GM12875 (cell line): Measurements from ENCODE around the gene CUBN.

Source experiments
- H3K4me3 ChIP-seq: one replicate; pipeline ENCODE4 v1.5.1; 2011; ENCODE audit warnings: low read depth, low read length, control low read depth
- CTCF ChIP-seq: IDR thresholded peaks from 2 replicates; pipeline ENCODE4 v1.5.1; 2011; ENCODE audit warnings: low read depth, mild to moderate bottlenecking, control low read depth, inconsistent platforms, low read length, moderate library complexity, borderline replicate concordance; ENCODE audit not compliant: insufficient read depth

Gene CUBN

GRCh38 chr10:16965344-16965616 is 164.3 kb downstream of the CUBN start:
- H3K4me3 ChIP-seq: no peak overlapping the region

GRCh38 chr10:16964576-16965343 is 164.9 kb downstream of the CUBN start:
- TF ChIP-seq CTCF: no peak
- no peak overlapping the region for H3K4me3 ChIP-seq

More at GRCh38 chr10:16965344-16965616, 164.3 kb downstream of the CUBN start:
- no peak for TF ChIP-seq CTCF

- H3K4me3 ChIP-seq: no peak overlapping the region
- no peak for TF ChIP-seq CTCF
Observed at GRCh38 chr10:16960551-16960950, 169.1 kb downstream of the CUBN start.

- no peak overlapping the region for H3K4me3 ChIP-seq
- no peak for TF ChIP-seq CTCF
Observed at GRCh38 chr10:16957038-16957437, 172.6 kb downstream of the CUBN start.

GRCh38 chr10:16954280-16955030 is 175.2 kb downstream of the CUBN start:
- no peak overlapping the region for H3K4me3 ChIP-seq
- TF ChIP-seq CTCF: no peak

- no peak for TF ChIP-seq CTCF
- no peak overlapping the region for H3K4me3 ChIP-seq
Observed at GRCh38 chr10:16953270-16953669, 176.3 kb downstream of the CUBN start.

- H3K4me3 ChIP-seq: no peak overlapping the region
- no peak for TF ChIP-seq CTCF
Observed at GRCh38 chr10:16952610-16953009, 177.0 kb downstream of the CUBN start.
